ENCODE results near the gene MRPS6. TPM values are rescaled to one million over a fixed set of nuclear protein-coding genes. Genes with fewer than 3 reads are reported as not detected.

The MRPS6 gene
- total and polyA plus RNA-seq, 2 of the 13 experiments (the other 11 are each of a cell fraction or from before 2014, with no cell fraction given), result 14.2 to 26.9 TPM

DNA sequence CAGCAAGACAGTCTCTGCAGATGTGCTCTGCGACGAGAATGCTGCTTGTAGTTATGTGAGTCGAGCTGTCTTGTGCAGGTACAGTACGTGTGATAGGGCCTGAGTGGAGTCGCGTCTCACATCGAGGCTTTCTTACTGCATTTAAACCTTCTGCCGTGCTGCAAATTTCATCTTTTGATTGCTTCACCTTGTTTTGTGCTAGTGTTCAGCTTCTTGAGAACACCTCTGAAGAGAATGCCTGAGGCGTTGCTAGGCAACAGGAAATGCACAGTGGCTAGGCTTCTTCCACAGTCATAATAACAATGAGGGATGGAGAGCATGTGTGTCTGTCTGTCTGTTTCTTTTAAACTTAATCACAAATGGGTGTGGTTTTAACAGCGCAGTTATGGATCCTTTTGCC is 52.9 kb downstream of the MRPS6 start (continued):
- TF ChIP-seq, protein P1, sequence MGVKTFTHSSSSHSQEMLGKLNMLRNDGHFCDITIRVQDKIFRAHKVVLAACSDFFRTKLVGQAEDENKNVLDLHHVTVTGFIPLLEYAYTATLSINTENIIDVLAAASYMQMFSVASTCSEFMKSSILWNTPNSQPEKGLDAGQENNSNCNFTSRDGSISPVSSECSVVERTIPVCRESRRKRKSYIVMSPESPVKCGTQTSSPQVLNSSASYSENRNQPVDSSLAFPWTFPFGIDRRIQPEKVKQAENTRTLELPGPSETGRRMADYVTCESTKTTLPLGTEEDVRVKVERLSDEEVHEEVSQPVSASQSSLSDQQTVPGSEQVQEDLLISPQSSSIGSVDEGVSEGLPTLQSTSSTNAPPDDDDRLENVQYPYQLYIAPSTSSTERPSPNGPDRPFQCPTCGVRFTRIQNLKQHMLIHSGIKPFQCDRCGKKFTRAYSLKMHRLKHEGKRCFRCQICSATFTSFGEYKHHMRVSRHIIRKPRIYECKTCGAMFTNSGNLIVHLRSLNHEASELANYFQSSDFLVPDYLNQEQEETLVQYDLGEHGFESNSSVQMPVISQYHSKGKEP (CRISPR knock-in tag; IDR thresholded peaks at IDR 0.05), result no peak
- TF ChIP-seq ZNF75D (CRISPR knock-in tag; IDR thresholded peaks at IDR 0.05; ENCODE audit: borderline replicate concordance), result no peak

- Histone ChIP-seq H4K20me1 (ENCODE audit: insufficient read depth, low read length) (no peaks in the 10 kb centered on the region), H3K36me3 (replicated peaks in 1 of 2; ENCODE audit: control insufficient read depth in 1 of 2, insufficient read depth in 2 of 2, low read length in 2 of 2) (peaks cover 3 to 11% of the 10 kb centered on the region in 2 experiments; a peak in 4 of 5 replicates), H3K9me3 (ENCODE audit: low read length) (no peaks in the 10 kb centered on the region), H3K27ac (ENCODE audit: extremely low read length, insufficient read depth, low read length) (no peak overlapping the region), H2AFZ (ENCODE audit: low read length) (no peak overlapping the region), H3K4me3 (replicated peaks in 1 of 3; ENCODE audit: insufficient read depth in 1 of 3, low read depth in 2 of 3, low read length in 3 of 3) (no peak overlapping the region), H3K9ac (ENCODE audit: insufficient read depth, low read depth, low read length) (no peak overlapping the region), H3K4me2 (ENCODE audit: low read depth, low read length) (no peak overlapping the region), H3K4me1 (ENCODE audit: insufficient read depth, low read length) (peaks cover 33% of the 10 kb centered on the region), H3K79me2 (ENCODE audit: insufficient read depth, low read length) (no peaks in the 10 kb centered on the region), H3K27me3 (ENCODE audit: control insufficient read depth in 1 of 2, insufficient read depth in 2 of 2, low read length in 2 of 2) (no peaks in the 10 kb centered on the region)
- intact Hi-C loops (cut with micrococcal nuclease; ENCODE audit: unreplicated experiment), result no loop called here
- ChIA-PET POLR2A (no interaction called here), CTCF (ENCODE audit: low intra/inter-chr PET ratio, low total read pairs) (no interaction called here)
- no peak for FAIRE-seq
- in situ Hi-C loops (cut with HindIII; ENCODE audit: extremely low pct_ligation_motif_present, low pct_unique_long_range_greater_than_20kb), result no loop called here
- 94% methylated on average over 3 of the region's 5 CpGs for WGBS (ENCODE audit: low lambda C conversion rate)
- BruUV-seq (replicated peaks), result no TSS peak
- no peak for DNase-seq (ENCODE audit: low spot score)
- ATAC-seq, result no peak
- no peak for TF ChIP-seq KLF16 (CRISPR knock-in tag; IDR thresholded peaks at IDR 0.05)
- TF ChIP-seq ZNF567 (CRISPR knock-in tag; IDR thresholded peaks at IDR 0.05; ENCODE audit: borderline replicate concordance), result no peak
- no peak for TF ChIP-seq NR2F1 (CRISPR knock-in tag; IDR thresholded peaks at IDR 0.05)
- TF ChIP-seq, protein P2, sequence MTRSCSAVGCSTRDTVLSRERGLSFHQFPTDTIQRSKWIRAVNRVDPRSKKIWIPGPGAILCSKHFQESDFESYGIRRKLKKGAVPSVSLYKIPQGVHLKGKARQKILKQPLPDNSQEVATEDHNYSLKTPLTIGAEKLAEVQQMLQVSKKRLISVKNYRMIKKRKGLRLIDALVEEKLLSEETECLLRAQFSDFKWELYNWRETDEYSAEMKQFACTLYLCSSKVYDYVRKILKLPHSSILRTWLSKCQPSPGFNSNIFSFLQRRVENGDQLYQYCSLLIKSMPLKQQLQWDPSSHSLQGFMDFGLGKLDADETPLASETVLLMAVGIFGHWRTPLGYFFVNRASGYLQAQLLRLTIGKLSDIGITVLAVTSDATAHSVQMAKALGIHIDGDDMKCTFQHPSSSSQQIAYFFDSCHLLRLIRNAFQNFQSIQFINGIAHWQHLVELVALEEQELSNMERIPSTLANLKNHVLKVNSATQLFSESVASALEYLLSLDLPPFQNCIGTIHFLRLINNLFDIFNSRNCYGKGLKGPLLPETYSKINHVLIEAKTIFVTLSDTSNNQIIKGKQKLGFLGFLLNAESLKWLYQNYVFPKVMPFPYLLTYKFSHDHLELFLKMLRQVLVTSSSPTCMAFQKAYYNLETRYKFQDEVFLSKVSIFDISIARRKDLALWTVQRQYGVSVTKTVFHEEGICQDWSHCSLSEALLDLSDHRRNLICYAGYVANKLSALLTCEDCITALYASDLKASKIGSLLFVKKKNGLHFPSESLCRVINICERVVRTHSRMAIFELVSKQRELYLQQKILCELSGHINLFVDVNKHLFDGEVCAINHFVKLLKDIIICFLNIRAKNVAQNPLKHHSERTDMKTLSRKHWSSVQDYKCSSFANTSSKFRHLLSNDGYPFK (CRISPR knock-in tag; IDR thresholded peaks at IDR 0.05; ENCODE audit: borderline replicate concordance), result no peak
- no peak for TF ChIP-seq ZNF790 (CRISPR knock-in tag; IDR thresholded peaks at IDR 0.05; ENCODE audit: borderline replicate concordance)
- no peak for TF ChIP-seq ZNF468 (CRISPR knock-in tag; IDR thresholded peaks at IDR 0.05)
- no peak for TF ChIP-seq ZSCAN21 (CRISPR knock-in tag; IDR thresholded peaks at IDR 0.05; ENCODE audit: borderline replicate concordance)
- TF ChIP-seq NFYC (CRISPR knock-in tag; IDR thresholded peaks at IDR 0.05), result no peak
- TF ChIP-seq, protein P3, sequence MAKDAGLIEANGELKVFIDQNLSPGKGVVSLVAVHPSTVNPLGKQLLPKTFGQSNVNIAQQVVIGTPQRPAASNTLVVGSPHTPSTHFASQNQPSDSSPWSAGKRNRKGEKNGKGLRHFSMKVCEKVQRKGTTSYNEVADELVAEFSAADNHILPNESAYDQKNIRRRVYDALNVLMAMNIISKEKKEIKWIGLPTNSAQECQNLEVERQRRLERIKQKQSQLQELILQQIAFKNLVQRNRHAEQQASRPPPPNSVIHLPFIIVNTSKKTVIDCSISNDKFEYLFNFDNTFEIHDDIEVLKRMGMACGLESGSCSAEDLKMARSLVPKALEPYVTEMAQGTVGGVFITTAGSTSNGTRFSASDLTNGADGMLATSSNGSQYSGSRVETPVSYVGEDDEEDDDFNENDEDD (CRISPR knock-in tag; IDR thresholded peaks at IDR 0.05; ENCODE audit: borderline replicate concordance), result no peak
- TF ChIP-seq TRIM22 (IDR thresholded peaks at IDR 0.05), result no peak
- no peak for TF ChIP-seq ZNF562 (CRISPR knock-in tag; IDR thresholded peaks at IDR 0.05; ENCODE audit: borderline replicate concordance)
- no peak for TF ChIP-seq ZUFSP (CRISPR knock-in tag; IDR thresholded peaks at IDR 0.05; ENCODE audit: borderline replicate concordance)
These were observed 53.3 kb downstream of the MRPS6 start for GRCh38 chr21:34126691-34127090.

Measured in HepG2 (cell line).